HG02970 (cell line): ENCODE results near the gene MIXL1.
"Not testable (repeated sequence)": the region's sequence is repeated elsewhere in the genome, so short reads cannot be mapped to it uniquely, and the experiment has no call there.

Experiments used
- ATAC-seq: cut with Tn5 transposase; IDR thresholded peaks from one replicate; pipeline ENCODE4 v1.9.1; 2021; ENCODE audit warnings: mild to moderate bottlenecking, moderate library complexity, moderate number of reproducible peaks; ENCODE audit not compliant: unreplicated experiment, low FRiP score

Gene MIXL1

GRCh38 chr1:226223157-226223785 is at the start of gene MIXL1:
Gene MIXL1, plus strand, starts transcription at chr1:226223664. Its CDS starts 18 bp downstream, at chr1:226223682.
- ATAC-seq, result no peak

- ATAC-seq, result no peak
Observed at GRCh38 chr1:226176870-226177269, 46.6 kb upstream of the MIXL1 start.

- no peak for ATAC-seq
Observed at GRCh38 chr1:226181996-226182714, 41.3 kb upstream of the MIXL1 start.

- no peak for ATAC-seq
Observed at GRCh38 chr1:226185141-226186036, 38.1 kb upstream of the MIXL1 start.

- peak; percentile 82 for ATAC-seq
Observed at GRCh38 chr1:226186124-226187018, 37.1 kb upstream of the MIXL1 start, which contains the start of gene ACBD3. Gene ACBD3, minus strand, starts transcription at chr1:226186741. Its CDS starts 66 bp downstream, at chr1:226186675.

- no peak for ATAC-seq
Observed at GRCh38 chr1:226187019-226187322, 36.5 kb upstream of the MIXL1 start.

- no peak for ATAC-seq
Observed at GRCh38 chr1:226187380-226187779, 36.1 kb upstream of the MIXL1 start.

- ATAC-seq, result no peak
Observed at GRCh38 chr1:226195144-226195543, 28.3 kb upstream of the MIXL1 start.

- no peak for ATAC-seq
Observed at GRCh38 chr1:226199971-226200370, 23.5 kb upstream of the MIXL1 start.

- no peak for ATAC-seq
Observed at GRCh38 chr1:226201029-226201593, 22.4 kb upstream of the MIXL1 start.

GRCh38 chr1:226202246-226202645 is 21.2 kb upstream of the MIXL1 start:
- ATAC-seq, result no peak

GRCh38 chr1:226202666-226203065 is 20.8 kb upstream of the MIXL1 start:
- not testable (repeated sequence) for ATAC-seq

GRCh38 chr1:226203240-226203639 is 20.2 kb upstream of the MIXL1 start:
- ATAC-seq, result no peak

- ATAC-seq, result no peak
Observed at GRCh38 chr1:226203655-226204054, 19.8 kb upstream of the MIXL1 start.

- ATAC-seq, result no peak
Observed at GRCh38 chr1:226204198-226204597, 19.3 kb upstream of the MIXL1 start.

GRCh38 chr1:226207048-226207447 is 16.4 kb upstream of the MIXL1 start:
- ATAC-seq, result no peak

- ATAC-seq, result no peak
Observed at GRCh38 chr1:226209307-226210059, 14.0 kb upstream of the MIXL1 start.

GRCh38 chr1:226210571-226211176 is 12.8 kb upstream of the MIXL1 start:
- ATAC-seq, result no peak
